ENCODE data around the gene CYTH3.

DNA sequence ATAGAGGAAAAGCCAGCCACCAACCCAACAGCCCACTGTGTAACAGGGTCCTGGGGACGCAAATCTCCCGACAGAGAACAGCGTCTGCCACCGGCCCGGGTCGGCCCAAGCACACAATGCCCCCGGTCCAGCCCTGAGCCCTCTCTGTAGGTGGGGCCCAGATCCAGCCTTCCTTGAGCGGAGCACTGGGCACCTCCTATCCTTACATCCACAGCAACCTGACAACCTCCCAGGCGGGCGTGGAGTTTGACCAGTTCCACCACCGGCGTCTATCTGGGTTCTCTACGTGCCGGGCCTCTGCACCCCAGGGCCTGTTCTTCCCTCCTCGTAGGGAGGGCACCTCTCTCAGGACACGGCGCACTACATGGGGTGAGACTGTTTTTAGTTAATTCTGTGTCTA lies 109.0 kb downstream of the CYTH3 start:
- TF ChIP-seq EZH2 (IDR thresholded peaks at IDR 0.05; ENCODE audit: low read length) (no peak), CTCF (optimal IDR thresholded peaks at IDR 0.05 in 1 of 3, IDR thresholded peaks at IDR 0.05 in 1 of 3, conservative IDR thresholded peaks at IDR 0.05 in 1 of 3; ENCODE audit: extremely low read depth in 1 of 3, insufficient read depth in 2 of 3, low read length in 3 of 3) (no peak)
